Measurements from ENCODE around the gene NSG2.

DNA sequence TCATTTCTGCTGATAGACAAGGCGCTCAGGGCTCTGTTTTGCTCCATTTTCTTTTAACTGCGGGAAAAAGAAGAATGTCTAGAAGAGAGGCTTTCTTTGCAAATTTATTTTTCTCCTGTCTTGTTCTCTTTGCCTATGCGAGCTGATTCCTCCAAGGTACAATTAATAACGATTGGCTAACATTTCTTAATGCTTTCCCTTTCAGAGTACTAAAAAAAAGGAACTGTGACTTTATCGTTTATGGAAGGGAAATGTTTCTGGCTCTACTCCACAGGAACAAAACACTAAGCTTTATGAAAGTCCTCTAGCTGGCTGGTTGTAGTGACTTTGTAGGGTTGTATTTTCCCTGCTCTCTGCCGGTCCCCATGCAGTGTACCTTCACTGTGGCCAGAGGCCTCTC is 11.7 kb downstream of the NSG2 start:
- TF ChIP-seq CTCF (IDR thresholded peaks at IDR 0.05; ENCODE audit: low read length): no peak
- TF ChIP-seq EZH2 (optimal IDR thresholded peaks at IDR 0.05; ENCODE audit: low read depth, low read length): no peak
- no peak for TF ChIP-seq EZH2phosphoT487 (IDR thresholded peaks at IDR 0.05; ENCODE audit: low read length)

Data from MM.1S (cell line).